Spleen (tissue), 7 donors: Measurements from ENCODE around the gene SLIT3.

Experiments
- CTCF ChIP-seq, 11 experiments: fragments of 200-600 bp in 7 of 11; fragments of 450-650 bp in 4 of 11; sonication (generic) in 4 of 11; IDR thresholded peaks in 8 of 11; conservative IDR thresholded peaks in 3 of 11; 1 replicate in 7 of 11; 2 replicates in 4 of 11; pipeline versions ENCODE4 v1.4.0 to v1.8.0; 2016 to 2021; ENCODE audit warnings: antibody characterized with exemption in 11 of 11, inconsistent platforms in 4 of 11, mild to moderate bottlenecking in 1 of 11
- POLR2AphosphoS5 ChIP-seq, 3 donors: sonication (generic); formaldehyde crosslinking; IDR thresholded peaks; one replicate each; pipeline ENCODE4 v1.5.1; 2017; ENCODE audit warnings: antibody characterized with exemption in 3 of 3
- donor health status: DM: no; HTN: no; CAD: no; lungs with moderate emphysema.
- donor health status: DM: no; HTN: no; CAD: no.
- donor health status: DM: no; HTN: no; CAD: no.

GRCh38 chr5:168940712-168941111, 360.2 kb downstream of the SLIT3 start:
- TF ChIP-seq CTCF (IDR thresholded peaks at IDR 0.05 in 8 of 11, conservative IDR thresholded peaks at IDR 0.05 in 3 of 11) (no peak), POLR2AphosphoS5 (IDR thresholded peaks at IDR 0.05) (no peak)
